Left lobe of liver (tissue), 2 donors: ENCODE data around the gene AGPAT1. TPM values are rescaled to one million over a fixed set of nuclear protein-coding genes. Genes with fewer than 3 reads are reported as not detected.
"Not testable (repeated sequence)": the region's sequence is repeated elsewhere in the genome, so short reads cannot be mapped to it uniquely, and the experiment has no call there.

Experiments
- ATAC-seq: fragments of 200-7000 bp; cut with Tn5 transposase; one replicate; pipeline ENCODE4 v1.9.1; 2020; ENCODE audit warnings: mild to moderate bottlenecking, moderate library complexity
- DNase-seq: peaks from one replicate; pipeline ENCODE4 v3.0.0-alpha.2; 2020; ENCODE audit warnings: low spot score
- total RNA-seq: library from RNA; stranded (reverse); gene quantifications from one replicate; pipeline ENCODE4 v1.2.1, GENCODE V29; 2021
- donor health status: DM: no; HTN: no; CAD: no; lungs with moderate emphysema.
- donor health status: DM: no; HTN: yes; CAD: no.

AGPAT1 gene
- total RNA-seq, 1 donor from 2014 or later: 32.4 TPM

DNA sequence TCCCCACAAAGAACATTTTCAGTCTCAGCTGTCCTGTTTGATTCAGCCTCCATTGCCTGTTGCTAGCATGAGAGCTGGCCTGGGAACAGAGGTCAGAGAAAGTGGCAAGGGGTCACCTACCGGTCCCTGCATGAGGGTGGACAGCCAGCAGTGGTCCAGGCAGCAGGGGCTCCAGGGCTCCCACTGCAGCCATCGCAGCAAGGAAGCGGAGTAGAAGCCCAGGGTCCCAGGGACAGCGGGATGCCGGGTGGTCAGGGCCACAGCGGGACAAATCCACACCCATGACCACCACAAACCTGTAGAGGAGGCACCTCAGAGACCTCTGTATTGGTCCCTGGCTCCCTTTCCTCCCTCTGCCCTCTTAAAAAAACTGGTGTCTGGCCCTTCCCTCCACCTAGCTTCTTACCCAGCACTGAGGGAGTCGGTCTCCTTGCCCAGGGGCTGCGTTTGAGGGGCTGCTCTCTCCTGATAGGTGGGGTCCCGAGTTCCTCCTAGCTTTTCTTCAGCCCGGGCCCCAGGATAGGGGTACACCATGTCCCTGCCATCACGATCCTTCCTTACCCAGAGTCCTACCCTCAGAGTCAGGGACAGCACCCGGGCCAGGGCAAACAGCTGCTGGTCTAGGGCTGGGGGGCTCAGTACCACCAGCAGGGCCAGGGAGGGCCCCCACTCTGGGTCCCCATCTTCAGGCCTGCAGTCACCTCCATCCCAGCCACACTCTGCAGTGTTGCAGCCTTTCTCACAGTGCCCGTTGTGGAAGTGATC, 25.0 kb upstream of the AGPAT1 start:
- DNase-seq: no peak
- ATAC-seq: no peak

- no peak for ATAC-seq
- DNase-seq: no peak
These were observed 23.0 kb upstream of the AGPAT1 start for GRCh38 chr6:32198866-32199265.

DNA sequence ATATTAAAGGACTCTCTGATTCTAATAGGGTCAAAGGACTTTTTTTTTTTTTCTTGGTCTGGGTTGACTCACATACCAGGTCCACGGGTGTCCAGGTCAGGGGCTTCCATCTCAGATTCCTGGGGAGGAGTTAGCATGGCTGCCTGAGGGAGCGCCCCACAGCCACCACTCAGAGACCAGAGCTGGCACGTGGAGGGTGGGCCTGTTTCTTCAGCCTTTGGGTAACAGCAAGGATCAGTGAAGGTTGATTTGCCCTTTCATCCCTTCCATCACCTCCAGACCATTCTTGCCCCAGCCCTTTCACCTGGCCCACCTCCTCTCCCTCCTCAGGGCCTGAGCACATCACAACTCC, 22.4 kb upstream of the AGPAT1 start:
- ATAC-seq: no peak
- no peak for DNase-seq

DNA sequence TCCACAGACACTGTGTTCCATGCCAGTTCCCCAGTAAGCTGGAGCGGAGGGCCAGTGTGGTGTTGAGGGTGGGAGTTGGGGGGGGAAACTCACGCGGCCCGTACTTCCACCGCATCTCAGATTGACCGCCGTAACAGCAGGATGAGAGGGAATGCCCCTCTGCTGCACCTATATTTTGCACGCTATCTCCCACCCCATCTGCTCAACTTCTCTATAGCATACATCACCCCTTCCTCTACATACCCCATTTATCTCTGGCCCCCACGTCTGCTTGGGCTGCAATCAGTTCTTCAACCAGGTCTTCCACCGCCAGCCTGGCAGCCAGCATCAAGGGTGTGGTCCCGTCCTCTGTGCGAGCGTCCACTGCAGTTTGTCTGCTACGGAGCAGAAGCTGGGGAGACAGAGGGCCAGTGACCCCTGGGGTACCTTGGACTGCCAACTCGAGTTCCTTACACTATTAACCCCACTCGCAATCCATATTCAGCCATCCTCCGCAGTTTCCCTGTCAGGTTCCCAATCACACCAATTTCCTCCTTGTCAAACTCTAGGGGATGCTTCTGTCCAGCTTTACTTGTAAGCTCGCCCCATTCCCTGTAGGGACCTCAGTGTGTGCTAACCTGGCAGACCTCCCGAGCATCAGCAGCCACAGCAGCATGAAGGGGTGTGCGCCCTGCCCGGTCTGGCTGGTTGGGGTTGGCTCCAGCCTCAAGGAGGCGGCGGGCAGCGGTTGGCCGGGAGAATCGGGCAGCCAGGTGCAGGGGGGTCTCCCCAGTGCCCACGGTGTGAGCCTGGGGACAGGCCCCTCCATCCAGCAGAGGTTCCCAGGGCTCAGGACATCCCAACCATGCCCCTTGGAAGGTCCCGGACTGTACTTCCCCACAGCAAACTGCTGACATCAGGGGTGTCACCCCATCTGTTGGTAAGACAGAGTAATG, 21.1 kb upstream of the AGPAT1 start:
- ATAC-seq (no peak), DNase-seq (no peak)

GRCh38 chr6:32195902-32196681, 20.2 kb upstream of the AGPAT1 start:
- peak; percentile 7 for ATAC-seq
- peak; percentile 82 for DNase-seq

DNA sequence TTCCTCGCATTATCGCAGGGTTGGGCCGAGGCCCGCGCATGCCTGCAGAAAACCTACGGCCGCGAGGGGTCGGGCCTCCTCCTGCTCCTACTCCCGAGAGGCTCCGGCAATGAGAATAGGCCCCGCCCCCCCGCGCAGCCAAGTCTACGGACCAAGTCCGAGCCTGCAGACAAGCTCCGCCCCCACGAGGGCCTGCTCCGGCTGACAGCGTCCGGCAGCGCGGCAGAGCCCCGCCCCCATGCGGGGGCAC, 19.7 kb upstream of the AGPAT1 start:
- DNase-seq (peak; percentile 100), ATAC-seq (peak; percentile 89)

- DNase-seq (no peak), ATAC-seq (no peak)
These were observed 19.2 kb upstream of the AGPAT1 start for GRCh38 chr6:32194825-32195651.

GRCh38 chr6:32194388-32194787, 18.5 kb upstream of the AGPAT1 start:
- ATAC-seq (no peak), DNase-seq (no peak)

- not testable (repeated sequence) for ATAC-seq, DNase-seq
These were observed 17.2 kb upstream of the AGPAT1 start for GRCh38 chr6:32193096-32193495.

GRCh38 chr6:32192608-32193039, 16.7 kb upstream of the AGPAT1 start, which contains the start of gene GPSM3:
TSS of gene GPSM3 (minus strand) at chr6:32192643. CDS start at chr6:32192513, 130 bp downstream.
- ATAC-seq: no peak
- peak; percentile 63 for DNase-seq

GRCh38 chr6:32191696-32192607, 16.1 kb upstream of the AGPAT1 start:
- ATAC-seq (no peak), DNase-seq (no peak)

GRCh38 chr6:32190911-32191677, 15.2 kb upstream of the AGPAT1 start:
- DNase-seq (no peak), ATAC-seq (no peak)

- peak; percentile 90 for ATAC-seq
- peak; percentile 90 for DNase-seq
These were observed 14.4 kb upstream of the AGPAT1 start, which contains the start of gene PBX2 for GRCh38 chr6:32190054-32190851. TSS of gene PBX2 (minus strand) at chr6:32190202. CDS start at chr6:32189915, 287 bp downstream.

DNA sequence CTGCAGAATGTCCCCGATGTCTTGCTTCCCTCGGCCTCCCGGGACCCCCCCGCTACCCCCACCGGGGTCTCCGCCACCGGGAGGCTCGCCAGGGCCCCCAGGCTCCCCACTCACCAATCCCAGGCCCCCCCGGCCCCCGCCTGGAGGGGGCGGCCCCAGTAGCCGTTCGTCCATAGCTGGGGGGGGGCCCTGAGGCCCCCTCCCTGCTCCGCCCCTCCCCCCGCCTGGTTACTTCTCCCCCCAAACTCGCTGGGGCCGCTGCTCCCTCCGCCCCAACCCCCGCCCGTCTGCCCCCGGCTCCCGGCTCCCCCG, 13.8 kb upstream of the AGPAT1 start:
- DNase-seq (no peak), ATAC-seq (peak; percentile 4)

DNA sequence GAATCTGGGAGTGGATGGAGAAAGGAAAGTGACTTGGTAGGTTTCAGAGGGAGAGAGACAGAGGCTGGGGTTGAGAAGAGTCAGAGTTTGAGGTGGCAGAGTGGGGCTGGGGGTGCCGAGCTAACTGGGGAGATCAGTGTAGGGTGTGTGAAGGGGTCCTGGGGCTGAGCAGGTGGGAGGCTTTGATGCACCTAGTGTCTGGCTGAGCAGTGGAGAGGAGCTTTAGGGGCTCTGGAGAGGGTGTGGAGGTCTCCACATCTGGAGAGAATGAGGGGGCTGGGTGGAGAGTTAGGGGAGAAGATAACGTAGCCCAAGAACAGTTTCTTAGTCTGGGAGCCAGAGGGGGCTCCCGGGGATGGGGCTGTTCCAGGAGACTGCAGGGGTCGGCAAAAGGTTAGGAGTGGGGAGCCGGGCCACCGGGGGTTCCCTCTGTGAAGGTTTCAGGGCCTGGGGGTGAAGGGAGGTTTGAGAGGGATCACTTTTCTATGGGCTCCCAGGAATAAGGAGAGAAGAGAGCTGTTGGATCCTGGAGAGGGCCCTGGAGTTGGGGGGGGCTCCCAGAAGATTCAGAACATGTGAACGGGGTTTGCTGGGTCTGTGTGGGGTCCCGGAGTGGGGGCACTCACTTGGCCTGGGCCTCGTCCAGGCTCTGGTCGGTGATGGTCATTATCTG, 13.3 kb upstream of the AGPAT1 start:
- DNase-seq: no peak
- ATAC-seq: no peak

DNA sequence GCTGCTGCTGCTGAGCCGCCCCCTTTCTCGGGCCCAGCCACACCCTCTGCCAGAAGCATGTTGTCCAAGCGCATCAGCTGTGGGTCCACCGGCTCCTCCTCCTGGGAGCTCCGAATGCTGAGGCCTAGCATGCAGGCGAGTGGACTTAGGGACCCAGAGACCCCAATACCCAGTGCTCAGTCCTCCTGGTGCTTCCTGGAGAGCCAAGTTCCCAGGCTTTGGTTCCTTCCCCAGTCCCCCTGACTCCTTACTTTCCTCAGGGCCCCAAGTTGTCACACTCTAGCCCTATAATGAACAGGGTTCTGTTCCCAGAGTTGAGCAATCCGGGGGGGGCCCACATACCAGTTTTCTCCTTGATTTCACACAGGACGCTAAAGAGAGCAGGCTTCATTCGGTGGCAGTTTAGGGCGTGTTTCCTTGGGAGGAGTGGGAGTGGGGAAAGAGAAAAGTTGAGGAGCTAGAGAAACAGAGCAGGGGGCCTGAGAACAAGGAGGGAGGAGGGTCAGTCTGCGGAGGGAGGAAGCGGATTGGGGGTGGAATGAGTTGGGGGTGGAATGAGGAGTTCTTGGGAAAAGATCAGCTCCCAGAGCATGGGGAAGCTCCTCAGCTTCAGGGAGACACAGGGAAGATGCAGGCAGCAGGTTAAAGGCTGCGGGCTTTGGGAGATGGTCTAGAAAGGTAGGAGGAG, 12.6 kb upstream of the AGPAT1 start:
- no peak for ATAC-seq

More for the DNA sequence above, 12.6 kb upstream of the AGPAT1 start:
- no peak for DNase-seq
